ENCODE results near the gene COL9A3. TPM values are rescaled to one million over a fixed set of nuclear protein-coding genes. Genes with fewer than 3 reads are reported as not detected.

Gene COL9A3
- total RNA-seq, 1 experiment from 2014 or later, result 136 TPM

DNA sequence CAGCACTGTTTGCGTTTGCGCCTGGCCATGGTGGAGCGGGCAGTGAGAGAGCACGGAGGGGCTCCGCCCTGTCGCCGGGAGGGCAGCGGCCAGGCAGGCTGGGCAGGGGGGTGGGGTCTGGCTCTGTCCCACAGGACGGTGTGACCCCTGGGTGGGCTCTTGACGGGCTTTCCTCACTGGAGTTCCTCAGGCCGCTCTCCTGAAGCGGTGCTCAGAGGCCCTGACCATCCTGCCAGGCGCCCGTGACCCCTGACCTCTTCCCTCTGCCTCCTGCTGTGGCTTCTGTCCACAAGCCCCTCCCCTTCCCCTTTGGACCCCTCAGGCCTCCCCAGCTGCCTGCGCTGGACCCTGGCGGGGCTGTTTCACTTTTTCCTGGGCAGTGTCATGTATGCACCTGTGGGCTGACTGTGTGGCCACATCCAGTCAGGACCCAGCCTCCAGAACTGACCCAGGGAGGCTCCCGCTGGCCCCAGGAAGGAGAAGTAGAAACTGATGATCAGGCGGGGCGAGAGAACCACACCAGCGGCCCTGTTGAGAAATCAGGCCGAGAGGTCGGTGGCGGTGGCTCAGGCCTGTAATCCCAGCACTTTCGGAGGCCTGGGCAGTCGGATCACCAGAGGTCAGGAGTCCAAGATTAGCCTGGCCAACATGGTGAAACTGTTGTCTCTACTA, 11.0 kb upstream of the COL9A3 start:
- DNase-seq (ENCODE audit: low spot score) (no peak), ATAC-seq (no peak; the same call in 1 of the 2 replicates)
- Mint-ChIP-seq H3K9me3 (no peaks in the 10 kb centered on the region), H3K27ac (peak overlapping the region; percentile 53; the same call in 1 of the 2 replicates), H3K4me3 (peak overlapping the region; percentile 71), H3K36me3 (peaks cover 2% of the 10 kb centered on the region; the same call in 1 of the 2 replicates), H3K4me1 (peaks cover 11% of the 10 kb centered on the region), H3K27me3 (ENCODE audit: low read depth) (peaks cover 7% of the 10 kb centered on the region; the same call in 1 of the 2 replicates)
- TF ChIP-seq ZNF281 (CRISPR knock-in tag; IDR thresholded peaks at IDR 0.05) (peak; percentile 51; the same call in 1 of the 2 replicates), MAX (CRISPR knock-in tag; IDR thresholded peaks at IDR 0.05) (0 out of 2 replicates have a peak, but pooled peaks have one; percentile 19), NFATC4 (CRISPR knock-in tag; IDR thresholded peaks at IDR 0.05) (no peak)
- CTCF ChIA-PET, result interaction anchor here (0.7 to 2.2 kb wide), 2 partner anchors 10 to 15 kb away, joined by 3 to 12 read pairs; no protein-coding TSS in a partner anchor
- POLR2A ChIA-PET, result interaction anchor here (1.7 kb wide), 1 partner anchor 10 kb away, joined by 7 read pairs; no protein-coding TSS in a partner anchor

DNA sequence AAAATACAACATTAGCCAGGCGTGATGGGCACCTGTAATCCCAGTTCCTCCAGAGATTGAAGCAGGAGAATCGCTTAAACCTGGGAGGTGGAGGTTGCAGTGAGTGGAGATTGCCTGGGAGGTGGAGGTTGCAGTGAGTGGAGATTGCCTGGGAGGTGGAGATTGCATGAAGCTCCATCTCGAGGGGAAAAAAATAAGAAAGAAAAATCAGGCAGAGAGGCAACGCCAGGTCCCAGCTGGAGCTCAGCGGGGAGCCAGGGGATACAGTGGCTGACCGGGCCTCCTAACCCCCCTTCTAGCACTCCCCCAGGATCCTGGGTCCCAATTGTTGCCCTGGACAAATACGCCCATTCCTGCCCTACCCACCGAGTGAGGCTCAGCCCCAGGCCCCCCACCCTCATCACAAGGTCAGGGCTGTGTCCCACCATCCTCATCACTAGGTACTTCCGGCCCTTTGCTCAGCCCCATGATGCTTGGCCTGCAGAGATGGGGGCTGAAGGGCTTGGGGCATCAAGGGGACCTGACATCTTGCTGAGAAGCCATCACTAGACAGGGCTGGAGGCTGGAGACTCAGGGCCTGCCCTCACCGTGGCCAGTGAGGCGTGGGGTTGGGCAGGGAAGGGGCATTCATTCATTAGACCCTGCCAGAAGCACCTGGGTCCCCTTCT, 10.3 kb upstream of the COL9A3 start:
- Mint-ChIP-seq H3K4me3 (peak overlapping the region; percentile 71), H3K36me3 (no peaks in the 10 kb centered on the region), H3K27ac (peak overlapping the region; percentile 53; the same call in 1 of the 2 replicates), H3K9me3 (no peaks in the 10 kb centered on the region), H3K27me3 (ENCODE audit: low read depth) (peaks cover 7% of the 10 kb centered on the region; the same call in 1 of the 2 replicates), H3K4me1 (peaks cover 11% of the 10 kb centered on the region)
- CTCF ChIA-PET, result interaction anchor here (2.2 kb wide), 1 partner anchor 9 kb away, joined by 12 read pairs; no protein-coding TSS in a partner anchor
- DNase-seq (ENCODE audit: low spot score), result no peak
- ATAC-seq, result no peak
- POLR2A ChIA-PET, result interaction anchor here (1.7 kb wide), 1 partner anchor 9 kb away, joined by 7 read pairs; no protein-coding TSS in a partner anchor
- TF ChIP-seq NR2C2 (CRISPR knock-in tag; IDR thresholded peaks at IDR 0.05), result no peak
- no peak for TF ChIP-seq SMAD4 (CRISPR knock-in tag; IDR thresholded peaks at IDR 0.05)
- TF ChIP-seq ZNF396 (CRISPR knock-in tag; IDR thresholded peaks at IDR 0.05; ENCODE audit: borderline replicate concordance), result no peak
- TF ChIP-seq CTCF (IDR thresholded peaks at IDR 0.05), result no peak
- no peak for TF ChIP-seq CBFB (CRISPR knock-in tag; IDR thresholded peaks at IDR 0.05; ENCODE audit: low read depth)
- TF ChIP-seq NFE2L1 (CRISPR knock-in tag; IDR thresholded peaks at IDR 0.05), result no peak
- no peak for TF ChIP-seq GABPB1 (CRISPR knock-in tag; IDR thresholded peaks at IDR 0.05)
- TF ChIP-seq CREM (CRISPR knock-in tag; IDR thresholded peaks at IDR 0.05), result no peak
- TF ChIP-seq ZBTB21 (CRISPR knock-in tag; IDR thresholded peaks at IDR 0.05; ENCODE audit: borderline replicate concordance), result no peak

DNA sequence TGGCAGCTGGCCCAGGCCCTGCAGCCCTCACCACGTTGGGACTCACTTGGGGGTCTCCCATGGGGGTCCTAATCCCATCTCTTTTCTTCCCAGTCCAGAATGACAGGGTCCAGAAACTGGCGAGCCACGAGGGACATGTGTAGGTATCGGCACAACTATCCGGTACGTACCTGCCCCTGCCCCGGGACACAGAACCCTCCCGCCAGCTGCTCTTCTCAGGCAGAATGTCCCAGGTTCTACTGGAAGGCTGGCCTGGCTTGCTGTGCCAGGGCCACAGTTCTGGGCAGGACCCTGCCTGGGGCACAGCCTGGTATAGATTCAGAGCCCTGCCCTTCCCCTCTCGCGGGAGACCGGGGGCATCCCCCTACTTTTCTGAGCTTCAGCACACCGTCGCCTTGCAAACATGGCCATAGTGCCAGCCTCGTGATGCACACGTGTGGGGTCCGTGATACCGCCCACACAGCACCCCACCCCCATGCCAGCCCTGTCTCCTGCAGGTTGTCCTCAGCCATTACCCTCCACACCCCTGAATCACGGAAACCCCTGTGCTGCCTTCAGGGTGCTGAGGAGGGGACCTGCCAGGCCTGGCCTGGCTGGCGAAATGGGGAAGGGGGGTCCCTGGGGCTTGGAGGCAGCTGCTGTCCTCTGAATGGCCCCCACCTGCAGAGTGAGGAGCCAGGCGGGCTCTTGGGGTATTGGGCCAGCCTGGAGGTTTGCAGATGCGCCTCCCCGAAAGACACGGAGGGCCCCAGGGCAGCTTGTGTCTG, 9.2 kb upstream of the COL9A3 start:
- DNase-seq (ENCODE audit: low spot score), result no peak
- H3K9me3 Mint-ChIP-seq, result no peaks in the 10 kb centered on the region
- no peak overlapping the region for H3K27ac Mint-ChIP-seq
- peaks cover 3% of the 10 kb centered on the region; the same call in 1 of the 2 replicates for H3K36me3 Mint-ChIP-seq
- ChIA-PET CTCF (interaction anchor here (0.7 to 2.9 kb wide), 8 partner anchors 9 to 220 kb away, joined by 3 to 17 read pairs (median 7); partner anchors contain the start of genes COL9A3 and MRGBP), POLR2A (no interaction called here)
- no peak for ATAC-seq
- peaks cover 11% of the 10 kb centered on the region for H3K4me1 Mint-ChIP-seq
- H3K27me3 Mint-ChIP-seq (ENCODE audit: low read depth), result peaks cover 7% of the 10 kb centered on the region; the same call in 1 of the 2 replicates
- H3K4me3 Mint-ChIP-seq, result no peak overlapping the region
- TF ChIP-seq STAT6 (CRISPR knock-in tag; conservative IDR thresholded peaks at IDR 0.05; ENCODE audit: low read depth) (no peak), SP1 (CRISPR knock-in tag; conservative IDR thresholded peaks at IDR 0.05) (no peak), ZMAT4 (CRISPR knock-in tag; IDR thresholded peaks at IDR 0.05) (no peak)
- TF ChIP-seq, protein P1, sequence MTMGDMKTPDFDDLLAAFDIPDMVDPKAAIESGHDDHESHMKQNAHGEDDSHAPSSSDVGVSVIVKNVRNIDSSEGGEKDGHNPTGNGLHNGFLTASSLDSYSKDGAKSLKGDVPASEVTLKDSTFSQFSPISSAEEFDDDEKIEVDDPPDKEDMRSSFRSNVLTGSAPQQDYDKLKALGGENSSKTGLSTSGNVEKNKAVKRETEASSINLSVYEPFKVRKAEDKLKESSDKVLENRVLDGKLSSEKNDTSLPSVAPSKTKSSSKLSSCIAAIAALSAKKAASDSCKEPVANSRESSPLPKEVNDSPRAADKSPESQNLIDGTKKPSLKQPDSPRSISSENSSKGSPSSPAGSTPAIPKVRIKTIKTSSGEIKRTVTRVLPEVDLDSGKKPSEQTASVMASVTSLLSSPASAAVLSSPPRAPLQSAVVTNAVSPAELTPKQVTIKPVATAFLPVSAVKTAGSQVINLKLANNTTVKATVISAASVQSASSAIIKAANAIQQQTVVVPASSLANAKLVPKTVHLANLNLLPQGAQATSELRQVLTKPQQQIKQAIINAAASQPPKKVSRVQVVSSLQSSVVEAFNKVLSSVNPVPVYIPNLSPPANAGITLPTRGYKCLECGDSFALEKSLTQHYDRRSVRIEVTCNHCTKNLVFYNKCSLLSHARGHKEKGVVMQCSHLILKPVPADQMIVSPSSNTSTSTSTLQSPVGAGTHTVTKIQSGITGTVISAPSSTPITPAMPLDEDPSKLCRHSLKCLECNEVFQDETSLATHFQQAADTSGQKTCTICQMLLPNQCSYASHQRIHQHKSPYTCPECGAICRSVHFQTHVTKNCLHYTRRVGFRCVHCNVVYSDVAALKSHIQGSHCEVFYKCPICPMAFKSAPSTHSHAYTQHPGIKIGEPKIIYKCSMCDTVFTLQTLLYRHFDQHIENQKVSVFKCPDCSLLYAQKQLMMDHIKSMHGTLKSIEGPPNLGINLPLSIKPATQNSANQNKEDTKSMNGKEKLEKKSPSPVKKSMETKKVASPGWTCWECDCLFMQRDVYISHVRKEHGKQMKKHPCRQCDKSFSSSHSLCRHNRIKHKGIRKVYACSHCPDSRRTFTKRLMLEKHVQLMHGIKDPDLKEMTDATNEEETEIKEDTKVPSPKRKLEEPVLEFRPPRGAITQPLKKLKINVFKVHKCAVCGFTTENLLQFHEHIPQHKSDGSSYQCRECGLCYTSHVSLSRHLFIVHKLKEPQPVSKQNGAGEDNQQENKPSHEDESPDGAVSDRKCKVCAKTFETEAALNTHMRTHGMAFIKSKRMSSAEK (CRISPR knock-in tag; IDR thresholded peaks at IDR 0.05; ENCODE audit: borderline replicate concordance), result no peak

Data from WTC11 (cell line).